Activated CD4-positive, alpha-beta T cell treated with anti-CD3 and anti-CD28 coated beads, Interleukin-2, amount 50 U/mL, for 24 hours (primary cell): ENCODE results near the gene CADPS.

Source experiments
- DNase-seq, 2 donors: peaks; one replicate each; pipeline ENCODE4 v3.0.0-alpha.2; 2020; ENCODE audit warnings: low read depth in 1 of 2, low spot score in 1 of 2

The CADPS gene

GRCh38 chr3:62647711-62648110 is 227.5 kb downstream of the CADPS start:
- no peak for DNase-seq

GRCh38 chr3:62644493-62644892 is 230.7 kb downstream of the CADPS start:
- no peak for DNase-seq

GRCh38 chr3:62638316-62638715 is 236.9 kb downstream of the CADPS start:
- DNase-seq: no peak

- DNase-seq: no peak
Observed at GRCh38 chr3:62636235-62636826, 238.9 kb downstream of the CADPS start.

GRCh38 chr3:62632510-62633294 is 242.5 kb downstream of the CADPS start:
- no peak for DNase-seq

- DNase-seq: no peak
Observed at GRCh38 chr3:62631488-62631887, 243.7 kb downstream of the CADPS start.

GRCh38 chr3:62630664-62631063 is 244.6 kb downstream of the CADPS start:
- DNase-seq: no peak

- DNase-seq: no peak
Observed at GRCh38 chr3:62625268-62625667, 249.9 kb downstream of the CADPS start.

GRCh38 chr3:62624185-62624584 is 251.0 kb downstream of the CADPS start:
- DNase-seq: no peak

GRCh38 chr3:62622553-62623174 is 252.6 kb downstream of the CADPS start:
- DNase-seq: no peak

GRCh38 chr3:62621925-62622324 is 253.3 kb downstream of the CADPS start:
- DNase-seq: no peak

- no peak for DNase-seq
Observed at GRCh38 chr3:62621176-62621575, 254.0 kb downstream of the CADPS start.

- no peak for DNase-seq
Observed at GRCh38 chr3:62615258-62615849, 259.9 kb downstream of the CADPS start.

- no peak for DNase-seq
Observed at GRCh38 chr3:62614527-62614926, 260.7 kb downstream of the CADPS start.

GRCh38 chr3:62611541-62612240 is 263.5 kb downstream of the CADPS start:
- no peak for DNase-seq

- no peak for DNase-seq
Observed at GRCh38 chr3:62607287-62608029, 267.8 kb downstream of the CADPS start.

- no peak for DNase-seq
Observed at GRCh38 chr3:62605413-62606068, 269.7 kb downstream of the CADPS start.

- DNase-seq: no peak
Observed at GRCh38 chr3:62604751-62605351, 270.4 kb downstream of the CADPS start.

GRCh38 chr3:62604298-62604697 is 270.9 kb downstream of the CADPS start:
- no peak for DNase-seq

GRCh38 chr3:62602987-62603386 is 272.2 kb downstream of the CADPS start:
- no peak for DNase-seq
